ENCODE measurements around the gene ZNF444. TPM values are rescaled to one million over a fixed set of nuclear protein-coding genes. Genes with fewer than 3 reads are reported as not detected.

Gene ZNF444
- total RNA-seq, 1 donor: 12.1 TPM

GRCh38 chr19:56106993-56107392, 34.1 kb upstream of the ZNF444 start:
- DNase-seq (ENCODE audit: low read depth in 2 of 3, low spot score in 2 of 3): no peak

GRCh38 chr19:56107626-56108351, 33.3 kb upstream of the ZNF444 start:
- no peak for DNase-seq (ENCODE audit: low read depth in 2 of 3, low spot score in 2 of 3)

- DNase-seq (ENCODE audit: low read depth in 2 of 3, low spot score in 2 of 3): no peak
These were observed 32.5 kb upstream of the ZNF444 start for GRCh38 chr19:56108447-56109195.

- no peak for DNase-seq (ENCODE audit: low read depth in 2 of 3, low spot score in 2 of 3)
These were observed 31.9 kb upstream of the ZNF444 start for GRCh38 chr19:56109226-56109625.

- DNase-seq (ENCODE audit: low read depth in 2 of 3, low spot score in 2 of 3): no peak
These were observed 30.3 kb upstream of the ZNF444 start for GRCh38 chr19:56110515-56111448.

GRCh38 chr19:56111601-56112312, 29.3 kb upstream of the ZNF444 start:
- DNase-seq (ENCODE audit: low read depth in 2 of 3, low spot score in 2 of 3): peak in 2 of 3 donors; percentile 79 to 85

- DNase-seq (ENCODE audit: low read depth in 2 of 3, low spot score in 2 of 3): no peak
These were observed 28.8 kb upstream of the ZNF444 start for GRCh38 chr19:56112313-56112709.

GRCh38 chr19:56113074-56113632, 27.9 kb upstream of the ZNF444 start:
- peak in 2 of 3 donors; percentile 75 to 82 for DNase-seq (ENCODE audit: low read depth in 2 of 3, low spot score in 2 of 3)

GRCh38 chr19:56114051-56114777, 26.9 kb upstream of the ZNF444 start:
- DNase-seq (ENCODE audit: low read depth in 2 of 3, low spot score in 2 of 3): no peak

GRCh38 chr19:56114778-56115110, 26.3 kb upstream of the ZNF444 start:
- no peak for DNase-seq (ENCODE audit: low read depth in 2 of 3, low spot score in 2 of 3)

GRCh38 chr19:56115490-56115889, 25.6 kb upstream of the ZNF444 start:
- DNase-seq (ENCODE audit: low read depth in 2 of 3, low spot score in 2 of 3): no peak

- no peak for DNase-seq (ENCODE audit: low read depth in 2 of 3, low spot score in 2 of 3)
These were observed 24.5 kb upstream of the ZNF444 start for GRCh38 chr19:56116606-56117005.

- DNase-seq (ENCODE audit: low read depth in 2 of 3, low spot score in 2 of 3): no peak
These were observed 23.7 kb upstream of the ZNF444 start for GRCh38 chr19:56117376-56117884.

GRCh38 chr19:56117889-56118288, 23.2 kb upstream of the ZNF444 start:
- no peak for DNase-seq (ENCODE audit: low read depth in 2 of 3, low spot score in 2 of 3)

- no peak for DNase-seq (ENCODE audit: low read depth in 2 of 3, low spot score in 2 of 3)
These were observed 22.2 kb upstream of the ZNF444 start for GRCh38 chr19:56118666-56119581.

- DNase-seq (ENCODE audit: low read depth in 2 of 3, low spot score in 2 of 3): no peak
These were observed 21.5 kb upstream of the ZNF444 start for GRCh38 chr19:56119582-56119978.

- no peak for DNase-seq (ENCODE audit: low read depth in 2 of 3, low spot score in 2 of 3)
These were observed 21.1 kb upstream of the ZNF444 start for GRCh38 chr19:56120002-56120370.
